GM18867 (cell line): Measurements from ENCODE around the gene SLC6A19.

Experiments used
- ATAC-seq: cut with Tn5 transposase; IDR thresholded peaks from one replicate; pipeline ENCODE4 v1.9.1; 2021; ENCODE audit warnings: mild to moderate bottlenecking, moderate library complexity; ENCODE audit not compliant: unreplicated experiment

The SLC6A19 gene

GRCh38 chr5:1179383-1179715 lies 22.0 kb upstream of the SLC6A19 start:
- no peak for ATAC-seq

GRCh38 chr5:1180096-1180495 lies 21.3 kb upstream of the SLC6A19 start:
- no peak for ATAC-seq

- no peak for ATAC-seq
These were observed 20.5 kb upstream of the SLC6A19 start for GRCh38 chr5:1180841-1181271.

- ATAC-seq: no peak
These were observed 19.7 kb upstream of the SLC6A19 start for GRCh38 chr5:1181451-1182359.

- no peak for ATAC-seq
These were observed 19.1 kb upstream of the SLC6A19 start for GRCh38 chr5:1182360-1182632.

GRCh38 chr5:1182633-1183423 lies 18.6 kb upstream of the SLC6A19 start:
- no peak for ATAC-seq

GRCh38 chr5:1183424-1184162 lies 17.8 kb upstream of the SLC6A19 start:
- ATAC-seq: no peak

GRCh38 chr5:1184163-1184470 lies 17.3 kb upstream of the SLC6A19 start:
- ATAC-seq: no peak

- ATAC-seq: no peak
These were observed 16.9 kb upstream of the SLC6A19 start for GRCh38 chr5:1184481-1184880.

GRCh38 chr5:1185038-1185627 lies 16.3 kb upstream of the SLC6A19 start:
- ATAC-seq: no peak

GRCh38 chr5:1185629-1186350 lies 15.6 kb upstream of the SLC6A19 start:
- no peak for ATAC-seq

GRCh38 chr5:1186351-1187233 lies 14.8 kb upstream of the SLC6A19 start:
- ATAC-seq: no peak

- ATAC-seq: no peak
These were observed 14.0 kb upstream of the SLC6A19 start for GRCh38 chr5:1187234-1187949.

- ATAC-seq: no peak
These were observed 13.5 kb upstream of the SLC6A19 start for GRCh38 chr5:1187950-1188334.

- no peak for ATAC-seq
These were observed 12.9 kb upstream of the SLC6A19 start for GRCh38 chr5:1188464-1188863.

- ATAC-seq: no peak
These were observed 12.1 kb upstream of the SLC6A19 start for GRCh38 chr5:1189269-1189668.

GRCh38 chr5:1190278-1190677 lies 11.1 kb upstream of the SLC6A19 start:
- no peak for ATAC-seq

GRCh38 chr5:1190837-1191239 lies 10.6 kb upstream of the SLC6A19 start:
- no peak for ATAC-seq

GRCh38 chr5:1192971-1193590 lies 8.3 kb upstream of the SLC6A19 start:
- no peak for ATAC-seq
